BE2C (cell line): ENCODE data around the gene NSD2.

Source experiments
- DNase-seq: peaks from one replicate; pipeline ENCODE4 v3.0.0-alpha.2; 2020
- H3K27me3 ChIP-seq: fragments of 250-450 bp; sonication (Bioruptor Pico); 2 replicates; pipeline ENCODE4 v1.5.1; 2020; ENCODE audit warnings: mild to moderate bottlenecking
- H3K36me3 ChIP-seq: fragments of 250-450 bp; sonication (Bioruptor Pico); 2 replicates; pipeline ENCODE4 v1.5.1; 2020; ENCODE audit warnings: mild to moderate bottlenecking
- H3K4me1 ChIP-seq: fragments of 250-450 bp; sonication (Bioruptor Pico); 2 replicates; pipeline ENCODE4 v1.5.1; 2020
- H3K4me3 ChIP-seq: 2 replicates; pipeline ENCODE4 v1.5.1; 2011; ENCODE audit warnings: low read depth, low read length
- H3K9me3 ChIP-seq: fragments of 250-450 bp; sonication (Bioruptor Pico); 2 replicates; pipeline ENCODE4 v1.5.1; 2020
- CTCF ChIP-seq: IDR thresholded peaks from 2 replicates; pipeline ENCODE4 v1.5.1; 2012; ENCODE audit warnings: mild to moderate bottlenecking, low read depth, low read length

Gene NSD2

GRCh38 chr4:2006956-2007653, 135.9 kb downstream of the NSD2 start:
- H3K4me1 ChIP-seq, result no peaks in the 10 kb centered on the region
- peaks cover 20% of the 10 kb centered on the region for H3K36me3 ChIP-seq
- H3K4me3 ChIP-seq, result peak overlapping the region; percentile 87
- TF ChIP-seq CTCF, result no peak
- H3K27me3 ChIP-seq, result no peaks in the 10 kb centered on the region
- DNase-seq, result no peak
- no peaks in the 10 kb centered on the region for H3K9me3 ChIP-seq

GRCh38 chr4:2007804-2008670, 136.8 kb downstream of the NSD2 start:
- Histone ChIP-seq H3K36me3 (peaks cover 18% of the 10 kb centered on the region), H3K4me1 (no peaks in the 10 kb centered on the region), H3K4me3 (peak overlapping the region; percentile 87), H3K9me3 (no peaks in the 10 kb centered on the region), H3K27me3 (no peaks in the 10 kb centered on the region)
- DNase-seq, result no peak
- TF ChIP-seq CTCF, result no peak

- Histone ChIP-seq H3K9me3 (no peaks in the 10 kb centered on the region), H3K27me3 (no peaks in the 10 kb centered on the region), H3K36me3 (peaks cover 13% of the 10 kb centered on the region), H3K4me3 (peak overlapping the region; percentile 87), H3K4me1 (no peaks in the 10 kb centered on the region)
- DNase-seq, result no peak
- TF ChIP-seq CTCF, result no peak
These were observed 137.4 kb downstream of the NSD2 start for GRCh38 chr4:2008671-2008920.

GRCh38 chr4:2008921-2009650, 137.9 kb downstream of the NSD2 start, which contains the start of gene NELFA:
TSS of gene NELFA (minus strand) at chr4:2008974. CDS start at chr4:2008959, 15 bp downstream.
- no peaks in the 10 kb centered on the region for H3K27me3 ChIP-seq
- peak; percentile 32; the same call in 1 of the 2 replicates for TF ChIP-seq CTCF
- no peaks in the 10 kb centered on the region for H3K4me1 ChIP-seq
- H3K36me3 ChIP-seq, result peaks cover 13% of the 10 kb centered on the region
- H3K9me3 ChIP-seq, result no peaks in the 10 kb centered on the region
- DNase-seq, result peak; percentile 95
- peak within 1 kb of the TSS; percentile 87 for H3K4me3 ChIP-seq

GRCh38 chr4:2009651-2010233, 138.5 kb downstream of the NSD2 start:
- TF ChIP-seq CTCF, result peak; percentile 37
- Histone ChIP-seq H3K4me1 (no peaks in the 10 kb centered on the region), H3K9me3 (no peaks in the 10 kb centered on the region), H3K36me3 (peaks cover 13% of the 10 kb centered on the region), H3K27me3 (no peaks in the 10 kb centered on the region), H3K4me3 (peak overlapping the region; percentile 87)
- peak; percentile 84 for DNase-seq
